Erythroblast (primary cell): ENCODE measurements around the gene RASAL3.

ENCODE experiments used
- GATA1 ChIP-seq: IDR thresholded peaks from 2 replicates; pipeline ENCODE4 v1.6.1; 2011; ENCODE audit warnings: low read depth, mild to moderate bottlenecking, control low read depth, low read length, moderate library complexity
- POLR2A ChIP-seq: IDR thresholded peaks from 2 replicates; pipeline ENCODE4 v1.6.1; 2011; ENCODE audit warnings: mild to moderate bottlenecking, low read length

GRCh38 chr19:15452111-15453047, 12.0 kb downstream of the RASAL3 start:
- TF ChIP-seq POLR2A (no peak), GATA1 (no peak)
